Right atrium auricular region (tissue), 2 donors: ENCODE measurements around the gene ST6GALNAC2. TPM values are rescaled to one million over a fixed set of nuclear protein-coding genes. Genes with fewer than 3 reads are reported as not detected.
"Not testable (repeated sequence)": the region's sequence is repeated elsewhere in the genome, so short reads cannot be mapped to it uniquely, and the experiment has no call there.

Experiments
- DNase-seq: peaks from one replicate; pipeline ENCODE4 v3.0.0-alpha.2; 2019; ENCODE audit warnings: low spot score
- H3K27ac ChIP-seq, 2 donors: fragments of 200-600 bp; sonication (generic); 1 replicate in 1 of 2; 2 replicates in 1 of 2; pipeline ENCODE4 v1.5.1; 2016 to 2019
- H3K27me3 ChIP-seq, 2 donors: fragments of 200-600 bp; sonication (generic); one replicate each; pipeline versions ENCODE4 v1.5.1 to v1.6.0; 2017 to 2019
- H3K36me3 ChIP-seq: fragments of 200-600 bp; sonication (generic); one replicate; pipeline ENCODE4 v1.5.1; 2016
- H3K4me1 ChIP-seq, 2 donors: fragments of 200-600 bp; sonication (generic); one replicate each; pipeline versions ENCODE4 v1.5.1 to v1.6.0; 2017 to 2019
- H3K4me3 ChIP-seq, 2 donors: fragments of 200-600 bp; sonication (generic); 1 replicate in 1 of 2; 2 replicates in 1 of 2; pipeline ENCODE4 v1.5.1; 2017 to 2019; ENCODE audit warnings: mild to moderate bottlenecking in 1 of 2, moderate library complexity in 1 of 2
- H3K9me3 ChIP-seq, 2 donors: fragments of 200-600 bp; sonication (generic); one replicate each; pipeline ENCODE4 v1.5.1; 2019
- total RNA-seq, 2 donors: library from RNA; depleted of rRNA; stranded (reverse); fragments of >200 nt; gene quantifications; one replicate each; pipeline ENCODE4 v1.1.0, GENCODE V29; 2016
- TF ChIP-seq, protein P1 (sequence below), 2 donors: fragments of 200-600 bp; sonication (generic); IDR thresholded peaks; one replicate each; pipeline ENCODE4 v1.5.1; 2019; ENCODE audit warnings: antibody characterized with exemption in 2 of 2

The ST6GALNAC2 gene
- total RNA-seq, 2 donors from 2014 or later = 4.5 to 6.4 TPM

DNA sequence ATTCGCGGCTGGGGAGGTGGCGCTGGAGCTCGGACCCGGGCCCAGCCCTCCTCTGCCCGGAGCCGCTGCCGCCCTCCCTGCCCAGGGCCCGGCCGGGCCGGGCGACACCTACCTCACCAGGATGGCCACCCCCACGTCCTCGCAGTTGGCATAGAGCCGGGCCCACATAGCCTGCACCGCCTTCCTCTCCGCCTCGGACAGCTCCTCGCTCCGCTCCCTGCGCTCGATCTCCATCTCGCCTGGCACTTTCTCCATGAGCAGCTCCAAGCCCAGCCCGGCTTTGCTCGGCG lies 48.4 kb downstream of the ST6GALNAC2 start:
- no peaks in the 10 kb centered on the region for H3K9me3 ChIP-seq
- H3K27me3 ChIP-seq = no peaks in the 10 kb centered on the region
- peak overlapping the region; percentile 85 to 89 for H3K27ac ChIP-seq
- DNase-seq = no peak
- H3K36me3 ChIP-seq = no peaks in the 10 kb centered on the region
- TF ChIP-seq, protein P1, sequence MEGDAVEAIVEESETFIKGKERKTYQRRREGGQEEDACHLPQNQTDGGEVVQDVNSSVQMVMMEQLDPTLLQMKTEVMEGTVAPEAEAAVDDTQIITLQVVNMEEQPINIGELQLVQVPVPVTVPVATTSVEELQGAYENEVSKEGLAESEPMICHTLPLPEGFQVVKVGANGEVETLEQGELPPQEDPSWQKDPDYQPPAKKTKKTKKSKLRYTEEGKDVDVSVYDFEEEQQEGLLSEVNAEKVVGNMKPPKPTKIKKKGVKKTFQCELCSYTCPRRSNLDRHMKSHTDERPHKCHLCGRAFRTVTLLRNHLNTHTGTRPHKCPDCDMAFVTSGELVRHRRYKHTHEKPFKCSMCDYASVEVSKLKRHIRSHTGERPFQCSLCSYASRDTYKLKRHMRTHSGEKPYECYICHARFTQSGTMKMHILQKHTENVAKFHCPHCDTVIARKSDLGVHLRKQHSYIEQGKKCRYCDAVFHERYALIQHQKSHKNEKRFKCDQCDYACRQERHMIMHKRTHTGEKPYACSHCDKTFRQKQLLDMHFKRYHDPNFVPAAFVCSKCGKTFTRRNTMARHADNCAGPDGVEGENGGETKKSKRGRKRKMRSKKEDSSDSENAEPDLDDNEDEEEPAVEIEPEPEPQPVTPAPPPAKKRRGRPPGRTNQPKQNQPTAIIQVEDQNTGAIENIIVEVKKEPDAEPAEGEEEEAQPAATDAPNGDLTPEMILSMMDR (IDR thresholded peaks at IDR 0.05) = no peak
- peaks cover 0 to 76% of the 10 kb centered on the region in 2 donors for H3K4me1 ChIP-seq
- H3K4me3 ChIP-seq = peak overlapping the region; percentile 52 to 62

DNA sequence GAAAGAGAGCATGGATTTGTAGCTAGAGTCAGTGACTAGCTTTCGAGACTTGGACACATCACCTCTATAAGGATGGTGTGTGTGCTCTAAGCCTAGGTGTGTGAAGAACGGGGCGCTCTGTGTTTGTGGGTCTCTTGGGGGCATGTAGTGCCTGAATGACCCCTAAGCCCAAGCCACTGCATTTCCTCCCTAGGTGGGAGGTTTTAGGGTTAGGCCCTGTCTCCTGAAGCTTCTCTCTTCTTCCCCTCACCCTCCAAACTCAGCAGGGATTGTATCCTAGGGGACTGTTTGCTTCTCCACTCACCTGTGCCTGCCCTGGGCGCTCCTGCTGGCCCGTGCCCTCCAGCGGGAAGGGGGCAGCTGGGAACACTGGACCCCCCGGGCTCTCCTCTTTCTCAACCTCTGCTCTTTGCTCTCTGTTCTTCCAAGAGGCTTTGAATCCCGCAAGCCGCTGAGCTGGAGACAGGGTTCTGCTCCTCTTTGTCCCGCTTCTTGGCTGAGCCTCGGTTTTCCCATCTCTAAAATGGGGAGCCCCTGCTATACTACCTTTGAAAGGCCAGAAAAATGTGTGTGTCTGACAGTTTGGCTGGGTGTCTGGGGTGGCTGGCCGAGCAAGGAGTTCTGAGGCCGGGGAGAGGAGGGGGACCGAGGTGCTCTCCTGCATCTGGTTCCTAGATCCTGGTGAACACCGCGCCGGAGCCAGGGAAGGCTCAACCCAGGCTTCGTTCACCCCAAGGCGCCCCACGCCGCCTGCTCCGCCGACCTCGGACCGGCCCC lies 49.0 kb downstream of the ST6GALNAC2 start:
- Histone ChIP-seq H3K27ac (peak overlapping the region; percentile 85 to 89), H3K4me1 (peaks cover 0 to 71% of the 10 kb centered on the region in 2 donors), H3K4me3 (peak overlapping the region; percentile 52 to 62), H3K36me3 (no peaks in the 10 kb centered on the region), H3K9me3 (no peaks in the 10 kb centered on the region), H3K27me3 (no peaks in the 10 kb centered on the region)
- DNase-seq = no peak
- TF ChIP-seq, protein P1 (IDR thresholded peaks at IDR 0.05) = no peak

DNA sequence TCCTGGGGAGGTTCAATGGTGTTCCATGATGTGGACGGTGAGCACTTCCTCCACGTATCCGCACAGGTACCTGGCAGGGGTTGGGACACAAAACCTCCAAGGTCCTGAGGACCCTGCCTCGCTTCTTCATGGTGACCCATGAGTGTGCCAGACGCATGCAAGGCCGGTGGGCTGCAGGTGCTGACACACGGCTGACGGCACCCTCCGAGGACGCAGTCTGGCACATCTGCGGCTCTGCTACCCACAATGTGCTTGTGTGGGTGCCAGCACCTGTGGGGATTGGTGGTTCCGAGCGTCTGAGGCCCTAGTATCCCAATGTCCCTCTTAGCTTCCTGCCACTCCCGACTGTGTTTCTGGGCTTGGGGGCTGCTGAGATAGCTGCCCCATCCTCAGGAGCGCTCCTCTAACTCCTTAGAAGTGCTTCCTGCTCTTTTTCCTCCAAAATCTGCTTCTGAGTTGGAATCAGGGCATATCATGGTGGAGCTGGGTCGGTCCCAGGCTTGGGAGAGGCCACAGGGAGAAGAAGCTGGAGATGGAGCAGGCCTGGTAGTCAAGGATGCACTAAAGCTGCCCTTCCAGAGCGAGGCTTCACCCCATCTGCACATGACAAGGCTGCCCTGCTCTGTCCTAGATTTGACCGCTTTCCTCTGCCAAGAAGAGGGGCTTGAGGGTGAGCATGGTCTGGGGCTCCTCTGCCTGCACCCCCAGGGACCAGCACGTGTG lies 49.7 kb downstream of the ST6GALNAC2 start:
- H3K4me3 ChIP-seq = peak overlapping the region; percentile 52 to 62
- H3K27me3 ChIP-seq = no peaks in the 10 kb centered on the region
- no peaks in the 10 kb centered on the region for H3K9me3 ChIP-seq
- no peak for DNase-seq
- TF ChIP-seq, protein P1 (IDR thresholded peaks at IDR 0.05) = no peak
- peak overlapping the region; percentile 85 to 89 for H3K27ac ChIP-seq
- peaks cover 7% of the 10 kb centered on the region for H3K36me3 ChIP-seq
- peaks cover 0 to 71% of the 10 kb centered on the region in 2 donors for H3K4me1 ChIP-seq

DNA sequence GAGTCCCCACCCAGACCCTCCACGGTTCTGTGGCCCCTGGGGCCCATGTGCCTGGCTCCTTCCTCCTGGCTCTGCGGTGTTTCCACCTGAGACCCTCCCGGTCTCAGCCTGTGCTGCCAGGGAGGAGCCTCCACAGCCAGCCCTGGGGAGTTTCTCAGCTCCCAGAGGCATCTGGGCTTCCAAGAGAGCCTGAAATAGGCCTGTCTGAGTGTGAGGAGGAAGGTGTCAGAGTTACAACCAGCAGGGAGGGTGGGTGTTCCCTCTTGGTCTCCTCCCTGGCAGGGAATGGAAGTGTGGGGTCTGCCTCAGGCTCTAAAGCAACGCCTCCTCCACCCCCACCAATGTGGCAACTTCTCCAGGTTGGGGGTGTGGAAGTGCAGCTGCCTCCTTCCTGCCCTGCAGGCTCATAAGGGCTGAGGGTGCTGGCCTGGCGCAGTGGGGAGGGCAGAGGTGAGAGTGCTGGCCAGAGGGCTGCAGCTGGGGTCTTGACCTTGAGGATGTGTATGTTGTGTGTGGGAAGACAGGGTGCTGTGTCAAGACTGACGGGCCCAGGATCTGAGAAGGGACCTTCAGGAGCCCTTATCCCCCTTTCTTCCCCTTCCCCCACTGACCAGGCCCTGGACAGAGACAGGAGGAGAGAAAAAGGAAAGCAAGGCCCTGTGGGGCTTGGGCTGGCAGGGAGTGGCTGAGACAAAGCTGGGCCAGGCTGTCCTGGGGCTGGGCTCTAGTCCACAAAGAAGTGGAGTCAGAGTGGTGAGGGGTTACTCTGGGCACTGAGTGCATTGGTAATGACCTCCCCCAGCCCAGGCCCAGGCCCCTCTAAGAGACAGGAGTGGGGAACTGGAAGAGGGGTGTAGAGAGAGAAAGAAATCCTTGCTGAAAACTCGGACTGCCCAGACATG lies 50.6 kb downstream of the ST6GALNAC2 start:
- H3K4me3 ChIP-seq = peak overlapping the region in 1 of 2 donors; percentile 62

DNA sequence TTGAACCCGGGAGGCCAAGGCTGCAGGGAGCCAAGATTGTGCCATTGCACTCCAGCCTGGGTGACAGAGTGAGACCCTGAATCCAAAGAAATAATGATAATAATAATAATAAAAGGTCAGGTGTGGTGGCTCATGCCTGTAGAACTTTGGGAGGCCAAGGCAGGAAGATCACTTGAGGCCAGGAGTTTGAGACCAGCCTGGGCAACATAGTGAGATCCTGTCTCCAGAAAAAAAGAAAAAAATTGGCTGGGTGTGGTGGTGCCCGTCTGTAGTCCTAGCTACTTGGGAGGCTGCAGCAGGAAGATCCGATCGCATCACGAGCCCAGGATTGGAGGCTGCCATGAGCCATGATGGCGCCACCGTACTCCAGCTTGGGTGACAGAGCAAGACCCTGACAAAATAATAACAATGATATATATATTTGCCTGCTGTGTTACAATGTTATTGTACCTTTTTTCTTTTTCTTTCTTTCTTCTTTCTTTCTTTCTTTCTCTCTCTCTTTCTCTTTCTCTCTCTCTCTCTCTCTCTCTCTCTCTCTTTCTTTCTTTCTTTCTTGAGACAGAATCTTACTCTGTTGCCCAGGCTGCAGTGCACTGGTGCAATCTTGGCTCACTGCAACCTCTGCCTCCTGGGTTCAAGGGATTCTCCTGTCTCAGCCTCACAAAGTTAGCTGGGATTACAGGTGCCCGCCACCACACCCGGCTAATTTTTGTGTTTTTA lies 51.9 kb downstream of the ST6GALNAC2 start:
- not testable (repeated sequence) for H3K4me3 ChIP-seq, DNase-seq, H3K9me3 ChIP-seq, H3K36me3 ChIP-seq, H3K27me3 ChIP-seq
- H3K4me1 ChIP-seq = peaks cover 0 to 73% of the 10 kb centered on the region in 2 donors
- H3K27ac ChIP-seq = peak overlapping the region in 1 of 2 donors; percentile 89

More for the DNA sequence above, 50.6 kb downstream of the ST6GALNAC2 start:
- H3K4me1 ChIP-seq = peaks cover 0 to 73% of the 10 kb centered on the region in 2 donors
- H3K9me3 ChIP-seq = no peaks in the 10 kb centered on the region
- TF ChIP-seq, protein P1 (IDR thresholded peaks at IDR 0.05) = no peak
- peaks cover 8% of the 10 kb centered on the region for H3K36me3 ChIP-seq
- H3K27me3 ChIP-seq = no peaks in the 10 kb centered on the region
- peak overlapping the region; percentile 85 to 89 for H3K27ac ChIP-seq
- no peak for DNase-seq
